ENCODE results near the gene USP48.

DNA sequence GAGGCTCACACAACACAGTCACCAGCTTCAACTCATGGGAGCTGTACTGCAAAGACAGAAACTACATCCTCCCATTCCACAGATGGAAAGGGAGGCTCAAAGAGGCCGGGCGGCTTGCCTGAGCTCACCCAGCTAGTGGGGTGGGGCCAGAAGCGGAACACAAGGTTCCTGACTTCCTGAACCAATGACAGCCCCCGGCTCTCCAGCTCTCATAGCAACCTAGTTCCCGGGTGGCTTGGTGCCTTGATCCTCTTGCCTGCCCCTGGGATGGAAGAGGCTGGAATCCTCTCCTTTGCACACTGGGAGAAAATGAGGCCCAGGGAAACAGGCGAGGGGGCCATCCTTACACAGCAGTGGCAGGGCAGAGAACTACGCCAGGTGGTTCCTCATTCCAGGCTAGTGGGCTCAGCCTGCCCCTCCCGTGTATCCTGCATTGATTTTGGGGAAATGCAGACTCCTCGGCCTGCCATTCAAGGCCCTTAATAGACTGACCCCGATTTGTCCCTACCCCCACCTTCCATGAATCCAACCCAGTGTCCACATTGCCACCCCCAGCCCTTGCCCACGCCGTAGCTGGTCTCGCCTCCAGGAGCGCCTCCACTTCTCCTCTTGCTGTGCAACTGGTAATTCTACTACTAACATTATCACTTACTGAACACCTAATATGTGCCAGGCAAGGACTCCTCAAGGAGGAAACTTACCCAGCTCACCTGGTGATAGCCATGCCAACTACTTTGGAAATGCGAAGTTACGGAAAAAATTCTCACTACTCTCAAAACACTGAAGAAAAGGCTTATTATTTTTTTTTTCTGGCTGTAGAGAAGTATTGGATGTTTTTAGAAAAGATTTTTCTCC is 118.8 kb downstream of the USP48 start:
- TF ChIP-seq CTCF (conservative IDR thresholded peaks at IDR 0.05; ENCODE audit: low read depth, low read length): no peak
- TF ChIP-seq POLR2A (IDR thresholded peaks at IDR 0.05; ENCODE audit: low read depth, low read length): no peak
- TF ChIP-seq RCOR1 (IDR thresholded peaks at IDR 0.05; ENCODE audit: insufficient replicate concordance, low read length): no peak
- TF ChIP-seq SMC3 (IDR thresholded peaks at IDR 0.05; ENCODE audit: low read depth, low read length): no peak
- TF ChIP-seq BHLHE40 (IDR thresholded peaks at IDR 0.05; ENCODE audit: low read depth, low read length): no peak

Data from IMR-90 (cell line).